Calu3 (cell line): ENCODE results near the gene ZNF584. TPM values are rescaled to one million over a fixed set of nuclear protein-coding genes. Genes with fewer than 3 reads are reported as not detected.

Source experiments
- BruUV-seq: library from RNA; stranded (reverse); fragments of 400-500 nt; replicated peaks from 2 replicates; lab custom pipeline; 2021; lab: Mats Ljungman, UMichigan
- CTCF ChIA-PET: fragments of 300-600 bp; sonication (Branson Sonifier 250); formaldehyde crosslinking; loops from one replicate; lab custom pipeline; 2022; ENCODE audit warnings: antibody characterized with exemption; lab: Charles Lee
- DNase-seq: peaks from one replicate; pipeline ENCODE4 v3.0.0; 2022
- H3K27ac Mint-ChIP-seq: one replicate; pipeline ENCODE4 v1.8.0; 2022; ENCODE audit warnings: mixed read lengths; ENCODE audit not compliant: unreplicated experiment
- H3K27me3 Mint-ChIP-seq: one replicate; pipeline ENCODE4 v1.8.0; 2022; ENCODE audit warnings: mixed read lengths; ENCODE audit not compliant: unreplicated experiment
- H3K36me3 Mint-ChIP-seq: one replicate; pipeline ENCODE4 v1.8.0; 2022; ENCODE audit warnings: mild to moderate bottlenecking, moderate library complexity, mixed read lengths; ENCODE audit not compliant: insufficient read depth, unreplicated experiment
- H3K4me1 Mint-ChIP-seq: one replicate; pipeline ENCODE4 v1.8.0; 2022; ENCODE audit warnings: mild to moderate bottlenecking, low read depth, mixed read lengths; ENCODE audit not compliant: unreplicated experiment
- H3K4me3 Mint-ChIP-seq: one replicate; pipeline ENCODE4 v1.8.0; 2022; ENCODE audit warnings: mild to moderate bottlenecking, low read depth, moderate library complexity, mixed read lengths; ENCODE audit not compliant: unreplicated experiment
- H3K9me3 Mint-ChIP-seq: one replicate; pipeline ENCODE4 v1.8.0; 2022; ENCODE audit warnings: low read depth, mixed read lengths; ENCODE audit not compliant: unreplicated experiment
- intact Hi-C: fragments of 100-400 bp; cut with micrococcal nuclease; formaldehyde crosslinking; loops from one replicate; pipeline ENCODE4 v1.10.0; 2022; ENCODE audit not compliant: unreplicated experiment
- total RNA-seq: library from RNA; stranded (reverse); gene quantifications from 2 replicates; pipeline ENCODE4 v1.2.3, GENCODE V29; 2022
- TF ChIP-seq, protein P1 (sequence below): fragments of 200-600 bp; IDR thresholded peaks from one replicate; pipeline ENCODE4 v1.8.0; 2022; ENCODE audit warnings: antibody characterized with exemption; ENCODE audit not compliant: unreplicated experiment

The ZNF584 gene
- total RNA-seq, 1 experiment from 2014 or later: 21.8 TPM

DNA sequence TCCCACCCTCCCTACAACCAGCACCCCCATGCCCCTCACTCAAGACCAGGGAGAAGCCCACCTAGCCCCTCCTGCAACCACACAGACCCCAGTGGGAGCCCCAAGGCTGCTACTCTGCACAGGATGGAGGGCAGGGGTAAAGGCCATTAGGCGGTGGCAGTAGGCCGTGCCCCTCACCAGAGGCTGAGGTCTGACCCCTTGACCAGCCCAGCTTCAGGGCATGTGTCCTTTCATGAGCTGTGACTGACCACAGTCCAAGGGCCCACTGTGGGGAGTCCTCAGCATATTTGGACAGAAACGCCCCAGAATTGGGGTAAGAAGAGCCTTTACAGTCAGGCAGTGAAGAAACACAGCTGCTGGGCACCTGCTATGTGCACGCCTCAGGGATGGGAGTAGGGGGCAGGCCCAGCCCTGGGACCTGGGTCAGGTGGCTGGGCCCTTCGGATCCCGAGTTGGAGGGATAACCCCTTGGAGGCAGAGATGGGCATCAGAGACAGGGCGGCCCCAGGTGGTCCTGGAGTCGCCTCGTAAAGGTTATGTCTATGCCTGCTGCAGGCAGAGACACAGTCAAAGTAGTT is 23.0 kb upstream of the ZNF584 start:
- BruUV-seq: no TSS peak
- H3K4me1 Mint-ChIP-seq: peaks cover 44% of the 10 kb centered on the region
- H3K27ac Mint-ChIP-seq: peak overlapping the region; percentile 99
- no peaks in the 10 kb centered on the region for H3K9me3 Mint-ChIP-seq
- TF ChIP-seq, protein P1, sequence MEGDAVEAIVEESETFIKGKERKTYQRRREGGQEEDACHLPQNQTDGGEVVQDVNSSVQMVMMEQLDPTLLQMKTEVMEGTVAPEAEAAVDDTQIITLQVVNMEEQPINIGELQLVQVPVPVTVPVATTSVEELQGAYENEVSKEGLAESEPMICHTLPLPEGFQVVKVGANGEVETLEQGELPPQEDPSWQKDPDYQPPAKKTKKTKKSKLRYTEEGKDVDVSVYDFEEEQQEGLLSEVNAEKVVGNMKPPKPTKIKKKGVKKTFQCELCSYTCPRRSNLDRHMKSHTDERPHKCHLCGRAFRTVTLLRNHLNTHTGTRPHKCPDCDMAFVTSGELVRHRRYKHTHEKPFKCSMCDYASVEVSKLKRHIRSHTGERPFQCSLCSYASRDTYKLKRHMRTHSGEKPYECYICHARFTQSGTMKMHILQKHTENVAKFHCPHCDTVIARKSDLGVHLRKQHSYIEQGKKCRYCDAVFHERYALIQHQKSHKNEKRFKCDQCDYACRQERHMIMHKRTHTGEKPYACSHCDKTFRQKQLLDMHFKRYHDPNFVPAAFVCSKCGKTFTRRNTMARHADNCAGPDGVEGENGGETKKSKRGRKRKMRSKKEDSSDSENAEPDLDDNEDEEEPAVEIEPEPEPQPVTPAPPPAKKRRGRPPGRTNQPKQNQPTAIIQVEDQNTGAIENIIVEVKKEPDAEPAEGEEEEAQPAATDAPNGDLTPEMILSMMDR: no peak
- CTCF ChIA-PET: interaction anchor here (0.8 kb wide), 1 partner anchor 23 kb away, joined by 4 read pairs; the partner anchor contains the start of gene ZNF497
- H3K27me3 Mint-ChIP-seq: no peaks in the 10 kb centered on the region
- intact Hi-C loops: no loop called here
- DNase-seq: no peak
- peaks cover 87% of the 10 kb centered on the region for H3K36me3 Mint-ChIP-seq
- peak overlapping the region; percentile 93 for H3K4me3 Mint-ChIP-seq

DNA sequence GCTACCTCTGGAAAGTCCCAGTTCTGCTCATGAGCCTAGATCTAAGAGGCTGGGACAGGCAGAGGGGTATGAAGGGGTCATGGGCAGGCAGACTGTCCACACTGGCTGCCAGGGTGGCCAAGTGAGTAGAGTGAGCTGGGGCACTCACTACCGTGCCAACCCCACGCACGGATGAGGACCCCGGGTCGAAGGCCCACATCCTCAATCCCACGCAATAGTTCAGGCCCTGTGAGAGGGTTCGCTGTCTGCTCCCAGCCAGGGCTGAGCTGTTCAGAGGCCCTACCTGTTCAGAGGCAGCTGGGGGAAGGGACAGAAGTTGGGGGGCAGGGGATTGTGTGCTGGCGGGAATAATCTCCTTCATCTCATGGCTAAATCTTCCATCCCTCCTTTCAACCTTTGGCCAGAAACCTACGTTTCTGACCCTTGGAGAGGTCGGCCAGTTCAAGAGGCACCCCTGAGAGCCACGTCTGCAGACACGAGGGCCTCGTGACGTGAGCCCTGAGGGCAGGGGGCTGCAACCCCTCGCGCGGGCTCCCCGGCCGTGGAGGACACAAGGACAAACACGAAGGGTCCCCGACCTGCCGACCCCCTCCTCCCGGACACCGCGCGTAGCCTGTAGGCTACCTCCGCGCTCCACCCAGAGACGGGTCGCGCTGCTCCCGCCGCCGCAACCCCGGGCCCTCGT is 22.4 kb upstream of the ZNF584 start:
- CTCF ChIA-PET: interaction anchor here (0.8 kb wide), 1 partner anchor 24 kb away, joined by 4 read pairs; the partner anchor contains the start of gene ZNF497
- BruUV-seq: no TSS peak
- H3K9me3 Mint-ChIP-seq: no peaks in the 10 kb centered on the region
- H3K27me3 Mint-ChIP-seq: no peaks in the 10 kb centered on the region
- peak overlapping the region; percentile 93 for H3K4me3 Mint-ChIP-seq
- H3K4me1 Mint-ChIP-seq: peaks cover 44% of the 10 kb centered on the region
- peak; percentile 30 for DNase-seq
- peaks cover 87% of the 10 kb centered on the region for H3K36me3 Mint-ChIP-seq
- peak overlapping the region; percentile 99 for H3K27ac Mint-ChIP-seq
- TF ChIP-seq, protein P1: no peak
- intact Hi-C loops: no loop called here

DNA sequence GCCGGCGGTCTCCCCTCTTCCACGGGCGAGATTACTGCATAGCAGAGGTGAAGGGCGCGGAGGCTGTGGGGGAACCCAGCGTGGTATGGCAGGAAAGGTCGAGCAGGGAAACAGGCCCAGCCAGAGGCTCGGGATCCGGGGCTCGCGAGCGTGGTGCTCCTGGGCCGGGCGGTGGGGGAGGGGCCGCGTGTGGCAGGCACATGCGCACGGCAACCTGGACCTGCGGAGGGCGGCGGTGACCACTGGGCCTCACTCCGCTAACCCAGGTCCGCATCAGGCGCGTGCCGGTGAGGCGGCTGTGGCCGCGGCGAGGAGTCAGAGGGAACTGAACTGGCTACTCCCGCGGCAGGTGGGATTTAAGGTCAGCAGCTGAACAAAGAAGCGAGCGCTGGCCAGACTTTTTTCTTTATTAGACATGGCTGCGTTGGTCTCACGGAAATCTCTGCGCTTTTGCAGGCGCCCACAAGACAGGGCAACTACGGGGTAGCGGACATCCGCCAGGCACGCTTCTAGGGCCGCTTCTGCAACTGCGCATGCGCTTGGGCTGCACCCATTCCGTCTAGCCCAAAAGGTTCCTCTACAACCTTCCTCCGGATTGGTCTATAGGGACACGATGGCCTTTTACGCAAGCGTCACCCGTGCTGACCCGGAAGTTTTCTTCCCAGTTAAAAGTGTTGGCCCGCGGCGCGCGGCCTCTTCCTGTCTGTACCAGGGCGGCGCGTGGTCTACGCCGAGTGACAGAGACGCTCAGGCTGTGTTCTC is 21.7 kb upstream of the ZNF584 start, which contains the start of gene RPS5:
Gene RPS5 (plus strand): TSS at position 694 of the 762 bp plus-strand sequence. CDS start 869 bp downstream, outside the sequence.
- peaks cover 87% of the 10 kb centered on the region for H3K36me3 Mint-ChIP-seq
- peak; percentile 97 for DNase-seq
- CTCF ChIA-PET: interaction anchor here (1.1 kb wide), 1 partner anchor 133 kb away, joined by 3 read pairs; the partner anchor contains the start of gene ZBTB45

More for the DNA sequence above, 21.7 kb upstream of the ZNF584 start, which contains the start of gene RPS5:
- intact Hi-C loops: no loop called here
- Mint-ChIP-seq H3K27me3 (no peaks in the 10 kb centered on the region), H3K9me3 (no peaks in the 10 kb centered on the region), H3K27ac (peak within 1 kb of the TSS; percentile 99), H3K4me1 (peaks cover 43% of the 10 kb centered on the region), H3K4me3 (peak within 1 kb of the TSS; percentile 93)
- TSS peak; percentile 82 for BruUV-seq
- TF ChIP-seq, protein P1: no peak
